ENCODE data around the gene PODXL2. TPM values are rescaled to one million over a fixed set of nuclear protein-coding genes. Genes with fewer than 3 reads are reported as not detected.

The PODXL2 gene
- total RNA-seq, 1 experiment from 2014 or later = 5.7 TPM

DNA sequence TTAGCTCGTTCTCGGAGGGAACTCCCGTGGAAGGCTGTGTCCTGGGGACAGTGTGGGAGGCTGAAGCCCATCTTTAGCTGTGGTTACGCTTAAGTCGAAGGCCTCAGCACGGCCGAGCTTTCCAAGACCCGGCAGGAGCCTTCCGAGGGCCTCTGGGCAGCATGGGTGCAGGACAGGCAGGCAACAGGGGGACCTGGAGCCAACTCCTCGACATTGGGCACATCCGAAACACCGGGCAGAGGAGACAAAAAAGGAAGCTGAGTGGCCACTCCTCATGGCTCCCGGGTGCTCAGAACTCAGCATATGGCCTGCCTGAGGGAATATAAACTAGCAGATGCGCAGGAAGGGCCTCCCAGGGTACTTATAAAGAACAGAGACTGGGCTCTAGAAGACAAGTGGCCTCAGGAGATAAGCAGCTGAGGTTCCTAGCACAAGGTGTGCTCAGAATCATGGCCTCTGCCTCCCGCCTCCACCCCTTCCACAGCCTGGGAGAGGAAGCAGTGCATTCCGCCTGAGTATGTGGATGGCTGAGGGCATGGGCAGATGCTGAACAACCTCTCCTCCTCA, 77.9 kb downstream of the PODXL2 start:
- H3K27me3 ChIP-seq (ENCODE audit: insufficient read depth, low read length) = no peaks in the 10 kb centered on the region
- no peaks in the 10 kb centered on the region for H4K20me1 ChIP-seq (ENCODE audit: insufficient read depth)
- H3K9me3 ChIP-seq (ENCODE audit: control insufficient read depth in 1 of 2, insufficient read depth in 1 of 2, low read depth in 1 of 2, low read length in 2 of 2) = 0 out of 4 replicates have a peak, but pooled peaks cover 0 to 5% of the 10 kb centered on the region in 2 experiments
- intact Hi-C loops (cut with micrococcal nuclease) = no loop called here
- TF ChIP-seq EZH2phosphoT487 (IDR thresholded peaks at IDR 0.05; ENCODE audit: borderline replicate concordance) (no peak), ELF1 (IDR thresholded peaks at IDR 0.05; ENCODE audit: borderline replicate concordance, low read depth) (no peak), JUND (IDR thresholded peaks at IDR 0.05) (no peak), EGR1 (IDR thresholded peaks at IDR 0.05; ENCODE audit: low read depth) (no peak), ZFX (IDR thresholded peaks at IDR 0.05) (no peak), CBX3 (IDR thresholded peaks at IDR 0.05; ENCODE audit: low read depth) (no peak), ZNF274 (IDR thresholded peaks at IDR 0.05; ENCODE audit: low read depth, low read length) (no peak), POLR2A (IDR thresholded peaks at IDR 0.05; ENCODE audit: borderline replicate concordance, extremely low read depth, insufficient read depth, insufficient read length) (no peak), YY1 (IDR thresholded peaks at IDR 0.05; ENCODE audit: extremely low read depth, insufficient replicate concordance, low read depth, low read length) (no peak), CEBPB (IDR thresholded peaks at IDR 0.05; ENCODE audit: low read depth) (no peak), SP1 (IDR thresholded peaks at IDR 0.05; ENCODE audit: low read depth) (no peak), FOSL1 (IDR thresholded peaks at IDR 0.05; ENCODE audit: low read depth) (no peak), RAD21 (IDR thresholded peaks at IDR 0.05; ENCODE audit: low read depth) (no peak), POLR2AphosphoS5 (IDR thresholded peaks at IDR 0.05; ENCODE audit: low read depth, low read length) (no peak), TCF7L2 (IDR thresholded peaks at IDR 0.05; ENCODE audit: borderline replicate concordance, extremely low read depth, insufficient read depth, insufficient read length) (no peak)
- TF ChIP-seq, protein P1, sequence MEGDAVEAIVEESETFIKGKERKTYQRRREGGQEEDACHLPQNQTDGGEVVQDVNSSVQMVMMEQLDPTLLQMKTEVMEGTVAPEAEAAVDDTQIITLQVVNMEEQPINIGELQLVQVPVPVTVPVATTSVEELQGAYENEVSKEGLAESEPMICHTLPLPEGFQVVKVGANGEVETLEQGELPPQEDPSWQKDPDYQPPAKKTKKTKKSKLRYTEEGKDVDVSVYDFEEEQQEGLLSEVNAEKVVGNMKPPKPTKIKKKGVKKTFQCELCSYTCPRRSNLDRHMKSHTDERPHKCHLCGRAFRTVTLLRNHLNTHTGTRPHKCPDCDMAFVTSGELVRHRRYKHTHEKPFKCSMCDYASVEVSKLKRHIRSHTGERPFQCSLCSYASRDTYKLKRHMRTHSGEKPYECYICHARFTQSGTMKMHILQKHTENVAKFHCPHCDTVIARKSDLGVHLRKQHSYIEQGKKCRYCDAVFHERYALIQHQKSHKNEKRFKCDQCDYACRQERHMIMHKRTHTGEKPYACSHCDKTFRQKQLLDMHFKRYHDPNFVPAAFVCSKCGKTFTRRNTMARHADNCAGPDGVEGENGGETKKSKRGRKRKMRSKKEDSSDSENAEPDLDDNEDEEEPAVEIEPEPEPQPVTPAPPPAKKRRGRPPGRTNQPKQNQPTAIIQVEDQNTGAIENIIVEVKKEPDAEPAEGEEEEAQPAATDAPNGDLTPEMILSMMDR (IDR thresholded peaks at IDR 0.05 in 2 of 3, conservative IDR thresholded peaks at IDR 0.05 in 1 of 3; ENCODE audit: borderline replicate concordance in 1 of 3, insufficient read depth in 1 of 3, low read depth in 2 of 3, low read length in 2 of 3) = no peak
- TF ChIP-seq, protein P2, sequence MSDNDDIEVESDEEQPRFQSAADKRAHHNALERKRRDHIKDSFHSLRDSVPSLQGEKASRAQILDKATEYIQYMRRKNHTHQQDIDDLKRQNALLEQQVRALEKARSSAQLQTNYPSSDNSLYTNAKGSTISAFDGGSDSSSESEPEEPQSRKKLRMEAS (IDR thresholded peaks at IDR 0.05) = no peak
- TF ChIP-seq, protein P3, sequence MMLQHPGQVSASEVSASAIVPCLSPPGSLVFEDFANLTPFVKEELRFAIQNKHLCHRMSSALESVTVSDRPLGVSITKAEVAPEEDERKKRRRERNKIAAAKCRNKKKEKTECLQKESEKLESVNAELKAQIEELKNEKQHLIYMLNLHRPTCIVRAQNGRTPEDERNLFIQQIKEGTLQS (IDR thresholded peaks at IDR 0.05) = no peak
- TF ChIP-seq, protein P4, sequence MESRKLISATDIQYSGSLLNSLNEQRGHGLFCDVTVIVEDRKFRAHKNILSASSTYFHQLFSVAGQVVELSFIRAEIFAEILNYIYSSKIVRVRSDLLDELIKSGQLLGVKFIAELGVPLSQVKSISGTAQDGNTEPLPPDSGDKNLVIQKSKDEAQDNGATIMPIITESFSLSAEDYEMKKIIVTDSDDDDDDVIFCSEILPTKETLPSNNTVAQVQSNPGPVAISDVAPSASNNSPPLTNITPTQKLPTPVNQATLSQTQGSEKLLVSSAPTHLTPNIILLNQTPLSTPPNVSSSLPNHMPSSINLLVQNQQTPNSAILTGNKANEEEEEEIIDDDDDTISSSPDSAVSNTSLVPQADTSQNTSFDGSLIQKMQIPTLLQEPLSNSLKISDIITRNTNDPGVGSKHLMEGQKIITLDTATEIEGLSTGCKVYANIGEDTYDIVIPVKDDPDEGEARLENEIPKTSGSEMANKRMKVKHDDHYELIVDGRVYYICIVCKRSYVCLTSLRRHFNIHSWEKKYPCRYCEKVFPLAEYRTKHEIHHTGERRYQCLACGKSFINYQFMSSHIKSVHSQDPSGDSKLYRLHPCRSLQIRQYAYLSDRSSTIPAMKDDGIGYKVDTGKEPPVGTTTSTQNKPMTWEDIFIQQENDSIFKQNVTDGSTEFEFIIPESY (IDR thresholded peaks at IDR 0.05; ENCODE audit: extremely low read depth, insufficient replicate concordance, low read length) = no peak
- H3K9me2 ChIP-seq (ENCODE audit: insufficient read depth) = no peaks in the 10 kb centered on the region
- CTCF ChIA-PET = interaction anchor here (1.0 kb wide), 1 partner anchor 11 kb away, joined by 4 read pairs; no protein-coding TSS in a partner anchor
- H2AFZ ChIP-seq (ENCODE audit: low read depth, low read length, poor library complexity, severe bottlenecking) = no peak overlapping the region
- peaks cover 0 to 8% of the 10 kb centered on the region in 2 experiments; a peak in 1 of 4 replicates for H3K4me1 ChIP-seq (ENCODE audit: control insufficient read depth in 1 of 2, insufficient read depth in 2 of 2, low read length in 2 of 2)
- H3K27ac ChIP-seq (ENCODE audit: low read depth, low read length) = no peak overlapping the region
- RAD21 ChIA-PET (ENCODE audit: low non-redundant PET in 1 of 2, low total read pairs in 2 of 2, uncharacterized antibody in 2 of 2, unreplicated experiment in 2 of 2) = no interaction called here
- no TSS peak for BruUV-seq (replicated peaks)
- H3K36me3 ChIP-seq (ENCODE audit: control insufficient read depth in 1 of 2, insufficient read depth in 2 of 2, low read length in 2 of 2) = no peaks in the 10 kb centered on the region
- POLR2A ChIA-PET = interaction anchor here (1.4 kb wide), 1 partner anchor 10 kb away, joined by 4 read pairs; no protein-coding TSS in a partner anchor
- no peak overlapping the region for H3K4me2 ChIP-seq (ENCODE audit: low read length)
- H3K9ac ChIP-seq (ENCODE audit: low read length) = no peak overlapping the region
- DNase-seq (ENCODE audit: low read depth, low spot score) (no peak), ATAC-seq (no peak)
- no peaks in the 10 kb centered on the region for H3K79me2 ChIP-seq (ENCODE audit: insufficient read depth, low read length)
- H3K4me3 ChIP-seq (replicated peaks in 1 of 2; ENCODE audit: low read depth in 1 of 2, low read length in 2 of 2) = no peak overlapping the region
